ENCODE measurements around the gene CCNG2. TPM values are rescaled to one million over a fixed set of nuclear protein-coding genes. Genes with fewer than 3 reads are reported as not detected.

The CCNG2 gene, protein sequence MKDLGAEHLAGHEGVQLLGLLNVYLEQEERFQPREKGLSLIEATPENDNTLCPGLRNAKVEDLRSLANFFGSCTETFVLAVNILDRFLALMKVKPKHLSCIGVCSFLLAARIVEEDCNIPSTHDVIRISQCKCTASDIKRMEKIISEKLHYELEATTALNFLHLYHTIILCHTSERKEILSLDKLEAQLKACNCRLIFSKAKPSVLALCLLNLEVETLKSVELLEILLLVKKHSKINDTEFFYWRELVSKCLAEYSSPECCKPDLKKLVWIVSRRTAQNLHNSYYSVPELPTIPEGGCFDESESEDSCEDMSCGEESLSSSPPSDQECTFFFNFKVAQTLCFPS
- total RNA-seq, result 39.3 TPM
- long read RNA-seq, full-length matches to known transcripts, result 53 of 61 reads
- long read RNA-seq, partial matches to known transcripts, result 3 of 61 reads
- long read RNA-seq, other reads (novel, unspliced or antisense), result 5 of 61 reads

DNA sequence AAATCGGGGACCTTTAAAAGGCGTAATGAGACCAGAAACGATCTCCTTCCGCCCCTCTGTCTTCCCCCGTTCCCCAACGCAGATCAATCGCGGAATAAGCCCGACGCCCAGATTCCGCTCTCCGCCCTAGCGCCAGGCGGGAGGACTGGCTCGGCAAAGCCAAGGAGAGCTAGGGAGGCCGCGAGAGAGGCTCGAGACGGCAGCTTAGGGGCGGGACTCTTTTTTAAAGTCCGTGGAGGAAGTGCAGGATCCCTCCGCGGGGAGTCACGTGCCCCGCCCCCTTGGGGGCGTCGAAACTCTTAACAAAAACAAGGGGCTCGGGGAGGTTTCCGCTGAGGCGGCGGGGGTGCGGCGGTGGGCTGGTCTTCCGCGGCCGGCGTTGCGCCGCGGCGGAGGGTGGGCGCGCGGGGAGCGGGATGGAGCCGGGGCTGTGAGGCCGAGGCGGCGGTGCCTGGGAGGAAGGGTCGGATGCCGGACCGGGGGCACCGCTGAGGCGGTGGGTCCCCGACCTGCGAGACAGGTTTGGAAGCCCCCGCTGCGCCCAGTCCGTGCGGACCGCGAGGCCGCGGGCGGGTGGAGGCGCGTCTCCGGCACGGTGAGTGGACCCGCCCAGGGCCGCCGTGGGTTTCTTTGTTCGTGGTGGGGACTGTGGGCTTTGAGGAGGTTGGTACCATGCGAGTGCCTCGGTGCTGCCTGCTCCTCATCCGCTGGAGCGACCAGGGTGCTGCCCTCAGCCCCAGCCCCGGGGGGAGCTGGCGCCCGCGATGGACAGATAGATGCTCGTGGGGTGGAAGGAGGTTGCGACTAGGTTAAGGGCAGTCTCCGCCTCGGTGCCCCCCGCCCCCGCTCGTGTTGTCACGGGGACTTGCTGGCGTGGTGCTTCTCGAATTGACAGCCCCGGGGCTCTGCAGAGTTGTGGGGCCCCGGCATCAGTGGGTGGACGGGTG lies at the start of gene CCNG2:
Gene CCNG2 (plus strand): TSS at position 296 of the 947 bp plus-strand sequence. CDS start 1,326 bp downstream, outside the sequence.
- DNase-seq (peak; percentile 88), ATAC-seq (peak; percentile 75 to 78)
- Histone ChIP-seq H3K27me3 (ENCODE audit: low read depth) (no peaks in the 10 kb centered on the region), H3K9me3 (no peaks in the 10 kb centered on the region), H3K36me3 (peaks cover 23% of the 10 kb centered on the region), H3K4me3 (peak within 1 kb of the TSS; percentile 88), H3K4me1 (peaks cover 29% of the 10 kb centered on the region), H3K27ac (peak within 1 kb of the TSS; percentile 88)
- TF ChIP-seq, protein P1, sequence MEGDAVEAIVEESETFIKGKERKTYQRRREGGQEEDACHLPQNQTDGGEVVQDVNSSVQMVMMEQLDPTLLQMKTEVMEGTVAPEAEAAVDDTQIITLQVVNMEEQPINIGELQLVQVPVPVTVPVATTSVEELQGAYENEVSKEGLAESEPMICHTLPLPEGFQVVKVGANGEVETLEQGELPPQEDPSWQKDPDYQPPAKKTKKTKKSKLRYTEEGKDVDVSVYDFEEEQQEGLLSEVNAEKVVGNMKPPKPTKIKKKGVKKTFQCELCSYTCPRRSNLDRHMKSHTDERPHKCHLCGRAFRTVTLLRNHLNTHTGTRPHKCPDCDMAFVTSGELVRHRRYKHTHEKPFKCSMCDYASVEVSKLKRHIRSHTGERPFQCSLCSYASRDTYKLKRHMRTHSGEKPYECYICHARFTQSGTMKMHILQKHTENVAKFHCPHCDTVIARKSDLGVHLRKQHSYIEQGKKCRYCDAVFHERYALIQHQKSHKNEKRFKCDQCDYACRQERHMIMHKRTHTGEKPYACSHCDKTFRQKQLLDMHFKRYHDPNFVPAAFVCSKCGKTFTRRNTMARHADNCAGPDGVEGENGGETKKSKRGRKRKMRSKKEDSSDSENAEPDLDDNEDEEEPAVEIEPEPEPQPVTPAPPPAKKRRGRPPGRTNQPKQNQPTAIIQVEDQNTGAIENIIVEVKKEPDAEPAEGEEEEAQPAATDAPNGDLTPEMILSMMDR (IDR thresholded peaks at IDR 0.05), result peak; percentile 7
- intact Hi-C loops (cut with DNase I), result no loop called here

DNA sequence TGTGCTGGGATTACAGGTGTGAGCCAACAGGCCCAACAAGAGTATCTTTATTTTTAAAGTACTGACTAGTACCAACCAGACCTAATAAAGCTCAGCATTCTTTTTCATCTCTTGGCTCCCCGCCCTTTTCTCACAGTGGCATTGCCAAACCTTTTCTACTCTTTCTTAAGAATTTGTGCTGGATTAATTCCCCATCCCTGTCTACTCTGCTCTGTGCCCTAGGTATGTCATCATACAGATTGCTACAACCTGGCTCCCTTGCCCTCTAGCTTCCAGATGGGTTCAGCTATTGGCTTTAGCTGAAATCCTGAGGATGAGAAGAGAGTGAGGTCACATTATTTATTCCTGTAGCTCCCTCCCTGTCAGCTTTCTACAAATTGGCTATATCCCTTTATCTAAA lies 46.3 kb upstream of the CCNG2 start:
- no peak for DNase-seq
- H3K4me3 ChIP-seq, result no peak overlapping the region
- no peaks in the 10 kb centered on the region for H3K9me3 ChIP-seq
- TF ChIP-seq, protein P1 (IDR thresholded peaks at IDR 0.05), result no peak
- H3K27ac ChIP-seq, result no peak overlapping the region
- ATAC-seq, result no peak
- H3K36me3 ChIP-seq, result no peaks in the 10 kb centered on the region
- intact Hi-C loops (cut with DNase I), result no loop called here
- no peaks in the 10 kb centered on the region for H3K27me3 ChIP-seq (ENCODE audit: low read depth)
- no peaks in the 10 kb centered on the region for H3K4me1 ChIP-seq

DNA sequence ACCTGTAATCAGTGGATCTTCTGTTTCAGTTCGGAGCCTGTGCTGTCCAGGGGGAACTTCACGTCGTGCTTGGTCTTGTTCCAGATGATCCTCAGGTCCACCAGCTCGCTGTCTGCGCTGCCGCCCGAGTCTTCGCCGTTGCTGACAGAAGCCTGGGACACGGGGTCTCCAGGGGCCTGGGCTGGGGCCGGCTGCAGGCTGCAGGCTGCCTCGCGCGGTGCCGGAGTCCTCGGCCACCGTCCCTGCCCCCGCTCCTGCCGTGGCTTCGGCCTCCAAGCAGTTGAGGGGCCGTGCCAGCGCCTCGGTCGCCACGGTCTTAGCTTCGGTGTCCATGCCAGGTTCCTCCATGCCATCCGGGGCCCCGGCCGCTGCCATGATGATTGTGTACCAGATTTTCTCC lies 43.9 kb upstream of the CCNG2 start:
- H3K27me3 ChIP-seq (ENCODE audit: low read depth), result no peaks in the 10 kb centered on the region
- ATAC-seq, result peak in 1 of 2 donors; percentile 42
- H3K36me3 ChIP-seq, result no peaks in the 10 kb centered on the region
- TF ChIP-seq, protein P1 (IDR thresholded peaks at IDR 0.05), result no peak
- no peaks in the 10 kb centered on the region for H3K4me1 ChIP-seq
- intact Hi-C loops (cut with DNase I), result no loop called here
- H3K4me3 ChIP-seq, result no peak overlapping the region
- no peak overlapping the region for H3K27ac ChIP-seq
- DNase-seq, result no peak
- no peaks in the 10 kb centered on the region for H3K9me3 ChIP-seq

DNA sequence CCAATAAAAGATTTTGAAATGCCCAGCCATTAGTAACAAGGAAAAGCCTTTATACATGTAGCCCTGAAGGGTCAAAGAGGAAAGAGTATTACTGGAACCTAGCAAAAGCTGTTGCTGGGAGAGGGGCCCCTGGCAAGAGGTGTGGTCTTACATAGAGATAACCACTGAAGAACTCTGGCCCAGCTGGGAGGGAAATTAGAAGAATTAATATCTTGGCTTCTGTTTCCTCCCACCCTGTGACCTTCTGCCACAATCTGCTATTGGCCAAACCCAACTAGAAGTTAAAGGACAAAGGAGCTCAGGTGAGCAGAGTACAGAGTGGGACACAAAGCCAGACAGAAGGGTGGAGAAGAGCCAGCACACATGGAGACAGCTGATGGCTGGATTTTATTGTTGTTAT lies 39.3 kb upstream of the CCNG2 start:
- Histone ChIP-seq H3K9me3 (no peaks in the 10 kb centered on the region), H3K4me1 (no peaks in the 10 kb centered on the region), H3K27me3 (ENCODE audit: low read depth) (no peaks in the 10 kb centered on the region), H3K4me3 (no peak overlapping the region), H3K36me3 (no peaks in the 10 kb centered on the region), H3K27ac (no peak overlapping the region)
- TF ChIP-seq, protein P1 (IDR thresholded peaks at IDR 0.05), result no peak
- ATAC-seq, result no peak
- intact Hi-C loops (cut with DNase I), result no loop called here
- no peak for DNase-seq

DNA sequence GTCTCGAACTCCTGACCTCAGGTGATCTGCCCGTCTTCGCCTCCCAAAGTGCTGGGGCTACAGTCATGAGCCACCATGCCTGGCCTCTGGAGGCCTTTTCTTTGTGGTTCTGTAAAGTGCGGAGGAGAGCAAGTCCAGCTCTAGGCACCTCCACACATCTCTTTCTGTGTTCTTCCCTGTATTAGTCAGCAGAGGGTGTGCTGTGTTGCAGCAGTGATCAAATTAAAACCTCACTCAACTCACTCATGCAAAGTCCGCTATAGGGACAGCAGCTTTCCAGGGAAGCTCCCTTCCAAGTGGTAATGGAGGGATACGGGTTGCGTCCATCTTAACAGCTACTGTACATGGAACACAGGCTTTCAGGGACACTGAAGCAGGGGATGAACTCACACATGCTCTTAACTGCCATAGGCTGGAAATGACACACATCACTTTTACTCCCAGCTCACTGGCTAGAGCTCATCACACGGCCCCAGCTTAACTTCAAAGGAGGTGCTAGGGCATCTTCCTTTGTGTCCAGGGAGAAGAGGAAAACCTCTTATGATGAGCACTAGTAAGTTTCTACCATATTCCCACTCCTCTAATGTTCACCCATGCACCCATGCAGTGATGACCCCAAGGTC lies 36.0 kb upstream of the CCNG2 start:
- DNase-seq (no peak), ATAC-seq (no peak)
- Histone ChIP-seq H3K36me3 (no peaks in the 10 kb centered on the region), H3K27me3 (ENCODE audit: low read depth) (no peaks in the 10 kb centered on the region), H3K4me3 (no peak overlapping the region), H3K27ac (no peak overlapping the region), H3K4me1 (peaks cover 4% of the 10 kb centered on the region), H3K9me3 (no peaks in the 10 kb centered on the region)
- TF ChIP-seq, protein P1 (IDR thresholded peaks at IDR 0.05), result no peak
- intact Hi-C loops (cut with DNase I), result no loop called here
